Stimulated activated naive CD8-positive, alpha-beta T cell treated with anti-CD3 and anti-CD28 coated beads, Interleukin-15, Interleukin-2, amounts not matched to agents 100 U/mL and 50 U/mL, for 24 hours (primary cell): Measurements from ENCODE around the gene HSPB6.
"Not testable (repeated sequence)": the region's sequence is repeated elsewhere in the genome, so short reads cannot be mapped to it uniquely, and the experiment has no call there.

Source experiments
- ATAC-seq: fragments of 150-1000 bp; cut with Tn5 transposase; one replicate; pipeline ENCODE4 v1.10.0; 2021
- DNase-seq: peaks from one replicate; pipeline ENCODE4 v3.0.0; 2021

Gene HSPB6, protein sequence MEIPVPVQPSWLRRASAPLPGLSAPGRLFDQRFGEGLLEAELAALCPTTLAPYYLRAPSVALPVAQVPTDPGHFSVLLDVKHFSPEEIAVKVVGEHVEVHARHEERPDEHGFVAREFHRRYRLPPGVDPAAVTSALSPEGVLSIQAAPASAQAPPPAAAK

DNA sequence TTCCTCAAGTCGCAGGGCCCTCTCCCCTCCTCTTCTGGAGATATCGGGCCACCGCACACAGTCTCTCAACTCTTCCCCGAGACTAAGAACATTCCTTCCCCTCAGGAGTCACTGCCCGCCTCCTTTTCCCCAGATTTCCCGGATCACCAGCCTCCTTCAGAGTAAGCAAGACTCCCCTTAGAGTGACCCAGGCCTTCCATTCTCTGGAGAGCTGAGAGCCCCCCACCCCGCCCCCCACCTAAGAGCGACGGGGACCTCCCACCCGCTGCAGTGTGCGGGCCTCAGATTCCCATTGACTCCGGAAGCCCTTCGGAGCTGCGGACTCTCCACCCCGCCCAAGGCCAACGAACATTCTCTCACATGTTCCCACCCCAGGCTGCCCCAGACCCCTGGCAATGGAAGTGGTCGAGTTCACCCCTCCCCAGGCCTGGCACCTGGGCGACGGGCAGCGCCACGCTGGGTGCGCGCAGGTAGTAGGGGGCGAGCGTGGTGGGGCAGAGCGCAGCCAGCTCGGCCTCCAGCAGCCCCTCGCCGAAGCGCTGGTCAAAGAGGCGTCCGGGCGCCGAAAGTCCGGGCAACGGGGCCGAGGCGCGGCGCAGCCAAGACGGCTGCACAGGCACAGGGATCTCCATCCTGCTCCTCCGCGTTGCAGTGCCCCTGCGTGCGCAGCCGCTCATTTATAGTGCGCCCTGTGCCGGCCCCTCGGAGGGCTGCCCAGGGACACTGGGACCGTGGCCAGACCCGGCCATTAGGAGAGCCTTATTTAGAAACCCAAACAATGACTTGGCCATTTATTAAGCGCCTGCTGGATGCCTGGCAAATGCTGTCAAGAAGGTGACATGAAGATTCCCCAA lies at the start of gene HSPB6:
HSPB6 (minus strand) TSS at position 653 of the 854 bp plus-strand sequence; CDS start at position 632, 21 bp downstream.
- ATAC-seq (no peak), DNase-seq (no peak)

DNA sequence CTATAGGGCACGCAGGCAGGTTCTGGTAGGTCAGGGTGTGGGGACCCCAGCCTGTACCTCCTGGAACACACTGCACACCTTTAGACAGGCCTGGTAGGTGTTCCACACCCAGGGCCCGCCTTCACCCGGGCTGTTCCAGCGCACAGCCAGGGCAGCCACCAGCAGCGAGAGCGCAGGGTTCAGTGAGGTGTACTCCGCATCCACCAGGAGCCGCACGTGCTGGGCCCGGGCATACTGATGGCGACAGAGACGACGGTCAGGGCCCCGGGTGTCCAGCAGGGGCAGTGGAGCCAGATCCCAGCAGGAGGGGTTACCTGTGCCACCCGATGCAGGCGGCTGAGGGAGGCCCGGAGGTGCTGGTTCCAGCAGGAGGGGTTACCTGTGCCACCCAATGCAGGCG lies 49.8 kb upstream of the HSPB6 start:
- ATAC-seq: no peak

DNA sequence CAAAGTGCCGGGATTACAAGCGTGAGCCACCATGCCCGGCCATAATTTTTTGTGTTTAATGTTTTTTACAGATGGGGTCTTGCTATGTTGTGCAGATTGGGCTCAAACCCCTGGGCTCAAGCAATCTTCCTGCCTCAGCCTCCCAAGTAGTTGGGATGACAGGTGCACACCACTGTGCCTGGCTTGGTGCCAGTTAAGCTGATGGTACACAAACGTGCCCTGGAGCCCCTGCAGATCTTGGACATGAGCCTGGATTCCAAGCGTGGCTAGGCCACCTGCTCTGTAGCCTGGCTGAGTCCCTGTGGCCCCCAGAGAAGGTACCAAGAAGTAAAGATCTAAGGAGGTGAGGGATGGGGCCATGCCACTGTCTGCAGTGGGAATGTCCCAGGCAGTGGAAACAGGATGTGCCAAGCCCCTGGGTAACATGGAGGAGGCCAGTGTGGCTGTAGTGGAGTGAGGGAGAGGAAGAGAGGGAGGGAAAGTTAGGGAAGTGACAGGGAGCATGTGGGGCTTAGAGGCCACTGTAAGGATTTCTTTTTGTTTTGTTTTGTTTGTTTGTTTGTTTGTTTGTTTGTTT lies 48.8 kb upstream of the HSPB6 start:
- DNase-seq (no peak), ATAC-seq (no peak)

More for the DNA sequence above, 49.8 kb upstream of the HSPB6 start:
- DNase-seq: no peak

DNA sequence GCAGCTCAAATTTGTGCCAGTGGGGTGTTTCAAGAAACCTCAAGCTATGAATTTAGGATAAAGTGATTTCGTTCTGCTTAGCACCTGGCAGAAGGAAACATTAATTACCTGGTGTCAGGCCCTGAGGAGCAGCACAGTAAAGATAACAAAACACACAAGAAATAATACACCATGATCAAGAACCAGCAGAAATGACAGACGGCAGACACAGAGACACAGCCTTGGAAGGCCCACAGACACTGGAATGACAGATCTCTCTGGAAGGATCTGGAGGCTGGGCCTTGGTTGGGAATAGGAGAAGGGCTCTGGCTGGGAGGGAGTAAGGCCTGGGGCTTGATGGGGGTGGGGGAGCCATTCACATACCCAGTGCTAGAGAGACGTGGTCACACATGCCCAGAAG lies 45.0 kb upstream of the HSPB6 start:
- ATAC-seq: no peak

DNA sequence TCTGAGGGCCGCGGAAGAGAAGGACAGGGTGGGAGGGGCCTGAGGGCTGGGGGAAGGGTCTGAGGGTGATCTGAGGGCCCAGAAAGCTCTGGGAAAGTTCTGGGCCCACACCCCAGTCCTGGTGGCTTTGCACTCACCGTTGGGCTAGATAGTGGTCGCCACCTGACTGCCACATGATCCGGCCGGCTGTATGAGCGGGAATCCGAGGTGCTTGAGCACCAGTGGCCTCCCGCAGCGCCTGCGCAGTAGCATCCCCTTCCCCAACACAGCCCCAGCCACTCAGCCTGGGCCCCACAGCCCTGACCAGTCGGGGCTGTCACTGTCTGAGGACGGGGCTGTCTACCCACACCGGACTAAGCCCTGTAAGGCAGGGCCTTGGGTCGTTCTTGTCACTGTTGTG lies 40.8 kb upstream of the HSPB6 start:
- peak; percentile 30 for DNase-seq
- ATAC-seq: peak; percentile 30

More for the DNA sequence above, 45.0 kb upstream of the HSPB6 start:
- DNase-seq: no peak

DNA sequence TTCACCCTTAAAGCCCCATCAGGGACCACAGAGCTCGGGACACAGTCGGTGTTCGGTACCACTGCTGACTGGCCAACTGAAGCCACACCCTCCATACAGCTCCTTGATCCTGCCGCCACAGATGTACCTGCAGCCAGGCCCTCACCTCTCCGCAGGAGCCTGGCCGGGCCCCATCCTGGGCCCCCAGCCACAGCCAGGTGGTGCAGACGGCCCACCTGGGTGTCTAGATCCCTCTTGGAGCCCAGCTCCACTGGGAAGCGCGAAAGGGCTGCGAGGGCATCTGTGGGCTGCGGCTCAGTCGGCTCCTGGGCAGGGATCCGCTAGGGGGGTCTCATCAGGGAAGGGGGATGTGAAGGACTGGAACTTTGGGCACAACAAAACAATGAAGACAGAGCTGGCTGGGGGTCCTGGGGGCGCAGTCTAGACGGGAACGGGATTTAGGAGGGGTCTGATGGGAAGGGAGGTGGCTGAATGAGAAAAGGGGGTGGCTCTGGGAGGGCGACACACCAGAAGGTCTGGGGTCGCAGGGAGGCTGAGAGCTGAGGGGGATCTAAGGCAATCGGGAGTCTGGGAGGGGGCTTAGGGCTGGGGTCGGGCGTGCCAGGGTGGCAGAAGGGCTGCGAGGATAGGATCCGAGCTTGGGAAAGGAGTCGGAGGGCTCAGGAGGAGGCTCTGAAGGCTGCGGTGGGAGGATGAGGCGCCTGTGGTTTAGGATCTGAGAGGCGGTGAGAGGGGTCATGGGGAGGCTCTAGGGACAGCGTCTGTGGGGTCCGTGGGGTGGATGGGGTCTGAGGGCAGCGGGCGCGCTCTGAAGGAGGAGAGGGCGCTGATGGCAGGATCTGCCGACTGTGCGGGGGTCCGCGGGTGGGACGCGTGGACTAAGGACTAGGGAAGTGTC lies 40.1 kb upstream of the HSPB6 start:
- ATAC-seq (no peak), DNase-seq (no peak)

DNA sequence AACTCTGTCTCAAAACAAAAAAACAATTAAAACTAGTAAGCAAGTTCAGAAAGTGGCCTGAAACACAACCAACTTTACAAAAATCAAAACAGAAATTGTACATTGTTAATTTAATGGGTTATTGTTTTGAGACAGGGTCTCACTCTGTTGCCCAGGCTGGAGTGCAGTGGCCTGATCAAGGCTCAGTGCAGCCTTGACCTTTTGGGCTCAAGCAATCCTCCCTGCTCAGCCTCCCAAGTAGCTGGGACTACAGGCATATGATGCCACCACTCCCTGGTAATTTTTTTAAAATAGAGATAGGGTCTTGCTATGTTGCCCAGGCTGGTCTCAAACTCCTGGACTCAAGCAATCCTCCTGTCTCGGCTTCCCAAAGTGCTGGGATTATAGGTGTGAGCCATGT lies 38.7 kb upstream of the HSPB6 start:
- DNase-seq: not testable (repeated sequence)

DNA sequence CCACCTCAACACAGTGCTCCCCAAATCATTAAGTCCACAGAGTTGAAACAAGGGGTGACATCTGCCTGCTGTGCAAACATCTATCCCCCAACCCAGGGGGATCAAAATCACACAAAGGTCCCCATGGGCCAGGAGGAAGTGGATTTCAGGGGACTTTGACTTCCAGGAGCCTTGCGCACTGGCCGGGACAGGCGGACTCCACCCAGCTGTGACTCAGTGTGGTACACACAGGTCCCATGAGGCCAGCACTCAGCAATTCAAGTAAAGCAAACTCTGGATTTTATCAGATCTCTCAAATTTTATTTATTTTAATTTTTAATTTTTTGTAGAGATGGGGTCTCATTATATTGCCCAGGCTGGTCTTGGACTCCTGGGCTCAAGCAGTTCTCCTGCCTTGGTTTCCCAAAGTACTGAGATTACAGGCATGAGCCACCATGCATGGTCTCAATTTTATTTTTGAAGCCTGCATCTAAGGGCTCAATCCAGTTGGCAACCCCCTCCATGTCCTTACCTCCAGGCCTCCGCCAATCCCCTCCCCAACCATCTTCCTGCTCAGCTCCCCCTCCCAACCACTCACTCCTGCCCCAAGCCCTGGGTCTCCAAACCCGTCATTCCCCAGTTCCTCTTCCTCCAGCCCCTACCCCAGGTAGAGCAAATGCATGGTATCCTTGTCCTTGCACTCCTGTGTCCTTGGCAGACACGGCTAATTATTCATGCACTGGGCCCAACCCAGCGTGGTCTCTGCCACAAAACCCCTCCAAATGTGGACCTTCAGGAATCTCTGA lies 36.7 kb upstream of the HSPB6 start:
- ATAC-seq: no peak
- no peak for DNase-seq

More for the DNA sequence above, 38.7 kb upstream of the HSPB6 start:
- ATAC-seq: not testable (repeated sequence)

DNA sequence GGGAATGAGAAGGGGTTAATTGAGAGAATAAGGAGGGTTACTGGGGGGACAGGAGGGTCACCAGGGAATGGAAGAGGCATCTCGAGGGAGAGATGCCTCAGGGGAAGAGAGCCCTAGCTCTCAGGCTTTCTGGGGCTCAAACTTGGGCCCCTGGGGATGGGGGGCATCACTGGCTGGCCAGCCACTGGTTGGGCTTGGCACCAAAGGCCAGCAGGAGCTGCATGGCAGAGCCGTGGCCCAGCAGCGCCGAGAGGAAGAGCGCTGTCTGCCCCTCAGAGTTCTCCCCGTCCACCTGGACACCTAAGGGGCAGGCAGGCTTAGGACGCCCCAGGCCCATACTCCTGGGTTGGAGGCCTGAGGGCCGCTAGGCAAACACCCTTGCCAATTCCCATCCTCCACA lies 36.1 kb upstream of the HSPB6 start:
- DNase-seq: no peak
- no peak for ATAC-seq

DNA sequence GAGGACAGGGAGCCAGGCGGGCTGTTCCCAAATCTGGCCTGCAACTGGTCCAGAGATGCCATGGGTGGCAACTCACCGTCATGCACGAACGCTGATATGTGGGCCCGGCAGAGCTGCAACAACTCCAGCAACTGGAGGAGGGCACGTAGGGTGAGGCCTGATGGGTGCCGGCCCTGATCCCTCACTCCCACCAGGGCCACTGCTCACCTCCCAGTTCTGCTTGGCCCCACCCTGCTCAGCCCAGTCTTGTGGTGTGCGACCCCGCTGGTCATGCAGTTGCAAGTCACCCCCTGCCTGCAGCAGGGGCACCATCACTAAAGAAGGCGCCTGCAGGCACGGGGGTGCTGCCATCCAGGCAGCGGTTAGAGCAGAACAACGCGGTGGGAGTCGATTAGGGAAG lies 35.5 kb upstream of the HSPB6 start:
- DNase-seq: no peak
- no peak for ATAC-seq

DNA sequence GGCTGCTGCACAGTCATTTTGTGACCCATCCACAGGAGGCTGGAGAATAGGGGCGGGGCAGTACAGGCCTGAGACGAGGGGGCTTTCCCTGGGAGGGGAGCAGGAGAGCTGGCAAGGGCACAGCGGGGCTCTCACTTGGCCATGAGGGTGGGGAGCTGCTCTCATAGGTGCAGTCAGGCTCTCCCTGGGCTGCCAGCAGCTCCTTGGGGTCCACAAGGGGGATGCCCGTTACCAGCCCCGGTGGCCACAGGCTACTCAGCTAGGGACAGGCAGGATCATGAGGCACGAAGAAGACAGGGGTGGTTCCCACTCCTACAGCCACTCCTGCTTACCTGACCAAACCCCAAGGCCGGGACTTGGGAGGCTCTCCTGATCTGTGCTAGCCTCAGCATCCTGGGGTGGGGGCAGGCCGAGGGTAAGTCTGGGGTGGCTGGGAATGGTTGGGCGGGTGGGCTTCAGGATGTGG lies 35.0 kb upstream of the HSPB6 start:
- no peak for DNase-seq
- no peak for ATAC-seq

DNA sequence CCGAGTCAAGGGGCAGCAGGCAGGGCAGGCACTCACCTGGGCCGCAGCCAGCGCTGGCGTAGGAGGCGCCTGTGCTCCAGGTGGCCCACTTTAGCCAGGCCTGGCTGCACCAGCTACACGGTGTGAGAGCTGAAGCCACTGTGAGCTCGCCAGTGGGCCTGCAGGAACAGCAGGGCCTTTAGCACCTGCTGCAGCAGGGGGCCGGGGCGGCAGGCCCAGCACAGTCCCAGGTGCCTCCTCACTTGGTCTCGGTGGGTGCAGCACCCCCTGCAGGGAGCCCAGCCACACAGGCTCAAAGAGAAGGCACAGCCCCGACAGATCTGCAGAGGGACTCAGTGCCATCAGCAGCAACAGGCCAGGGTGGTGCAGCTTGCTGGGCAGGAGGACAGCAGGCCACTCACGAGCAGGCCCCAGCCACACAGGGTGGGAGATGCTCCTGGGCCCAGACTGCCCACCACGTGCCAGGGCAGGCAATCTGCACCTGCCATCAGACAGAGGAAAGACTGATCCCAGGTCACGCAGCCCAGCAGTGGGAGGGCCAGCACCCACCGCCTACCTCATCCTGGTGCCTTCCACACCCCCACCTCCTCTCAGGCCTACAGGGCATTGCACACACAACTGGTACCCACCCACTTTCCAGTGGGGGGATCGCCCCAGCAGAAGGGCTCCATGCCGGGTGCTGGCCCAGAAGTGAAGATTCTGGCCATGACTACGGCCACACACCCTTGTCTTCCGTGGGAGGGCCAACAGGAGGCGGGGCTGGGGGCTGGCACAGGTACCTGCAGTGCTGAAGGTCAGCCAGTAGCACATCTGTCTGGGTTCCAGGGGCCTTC lies 34.4 kb upstream of the HSPB6 start:
- DNase-seq: peak; percentile 24

DNA sequence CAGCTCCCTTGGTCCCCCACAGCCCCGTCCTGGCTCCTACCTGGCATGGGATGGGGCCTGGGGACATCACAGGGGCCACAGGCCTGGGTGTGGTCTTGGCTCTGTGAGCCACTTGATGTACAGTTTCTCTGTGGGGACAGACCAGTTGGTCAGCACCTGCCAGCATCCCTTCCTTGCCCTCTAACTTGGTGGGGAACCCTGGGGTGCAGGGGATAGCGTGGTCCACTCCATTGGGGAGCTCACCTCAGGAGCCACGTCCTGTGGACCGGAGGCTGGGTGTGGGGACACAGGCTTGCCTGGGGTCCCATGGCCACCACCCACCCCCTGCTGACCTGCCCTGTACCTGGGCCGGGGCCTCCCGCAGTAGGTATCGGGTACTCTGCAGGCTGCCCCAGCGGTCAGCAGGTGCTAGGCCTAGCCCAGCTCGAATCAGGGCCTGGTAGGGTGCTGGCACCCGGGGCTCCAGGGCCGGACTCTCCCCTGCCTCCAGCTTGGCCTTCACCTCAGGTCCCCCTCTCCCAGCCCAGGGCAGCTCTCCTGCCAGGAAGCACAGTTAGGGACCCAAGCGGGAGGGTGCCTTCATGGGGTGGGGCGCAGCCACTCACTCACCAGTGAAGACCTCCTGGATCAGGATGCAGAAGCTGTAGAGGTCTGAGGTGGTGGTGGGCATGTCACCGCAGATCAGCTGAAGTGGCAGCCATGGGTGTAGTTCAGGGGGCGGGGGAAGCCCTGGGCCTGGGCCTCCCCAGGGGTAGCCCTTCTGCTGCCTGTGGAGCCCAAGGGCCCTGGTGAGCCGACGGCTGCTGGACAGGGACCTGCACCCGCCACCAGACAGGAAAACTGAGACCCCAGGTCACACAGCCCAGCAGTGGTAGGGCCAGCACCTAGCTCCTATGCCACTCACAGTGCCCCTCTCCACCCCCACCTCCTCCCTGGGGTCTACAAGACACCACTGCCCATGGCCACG lies 33.4 kb upstream of the HSPB6 start:
- DNase-seq (no peak), ATAC-seq (no peak)

More for the DNA sequence above, 34.4 kb upstream of the HSPB6 start:
- ATAC-seq: no peak

DNA sequence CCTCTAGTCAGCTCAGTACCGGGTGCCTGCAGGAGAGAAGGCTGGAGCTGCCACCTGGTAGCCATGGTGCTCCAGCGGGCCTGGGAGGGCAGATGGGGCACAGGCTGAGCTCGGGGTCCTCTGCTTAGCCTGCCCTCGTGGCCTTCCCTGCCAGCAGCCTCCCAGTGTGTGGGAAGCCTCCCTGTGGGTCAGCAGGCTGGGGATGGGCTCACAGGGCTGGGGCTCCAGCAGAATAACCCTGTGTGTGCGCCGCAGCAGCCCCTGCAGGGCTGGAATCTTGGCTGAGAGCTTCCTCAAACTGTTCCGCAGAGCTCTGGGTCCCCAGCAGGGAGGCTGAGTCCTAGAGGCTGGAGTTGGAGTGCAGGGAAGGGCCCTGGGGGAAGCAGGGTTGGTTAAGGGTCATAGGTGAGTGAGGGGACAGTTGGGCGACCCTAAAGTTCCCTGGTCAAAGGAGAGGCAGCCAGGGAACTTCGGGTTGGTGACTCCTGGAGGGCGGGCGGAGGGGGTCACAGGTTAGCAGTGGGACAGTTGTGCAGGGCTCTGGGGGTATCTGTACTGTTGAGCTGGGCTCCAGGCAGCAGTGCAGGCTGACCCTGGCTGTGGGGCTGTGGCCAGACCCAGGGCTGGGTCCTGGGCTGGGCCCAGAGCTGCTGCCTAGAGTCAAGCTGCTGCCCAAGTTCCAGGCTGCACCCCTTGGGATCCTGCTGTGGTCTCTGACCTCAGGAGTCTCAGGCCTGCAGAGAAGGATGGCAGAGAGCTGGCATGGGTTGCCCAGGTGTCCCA lies 32.6 kb upstream of the HSPB6 start:
- DNase-seq (no peak), ATAC-seq (no peak)

DNA sequence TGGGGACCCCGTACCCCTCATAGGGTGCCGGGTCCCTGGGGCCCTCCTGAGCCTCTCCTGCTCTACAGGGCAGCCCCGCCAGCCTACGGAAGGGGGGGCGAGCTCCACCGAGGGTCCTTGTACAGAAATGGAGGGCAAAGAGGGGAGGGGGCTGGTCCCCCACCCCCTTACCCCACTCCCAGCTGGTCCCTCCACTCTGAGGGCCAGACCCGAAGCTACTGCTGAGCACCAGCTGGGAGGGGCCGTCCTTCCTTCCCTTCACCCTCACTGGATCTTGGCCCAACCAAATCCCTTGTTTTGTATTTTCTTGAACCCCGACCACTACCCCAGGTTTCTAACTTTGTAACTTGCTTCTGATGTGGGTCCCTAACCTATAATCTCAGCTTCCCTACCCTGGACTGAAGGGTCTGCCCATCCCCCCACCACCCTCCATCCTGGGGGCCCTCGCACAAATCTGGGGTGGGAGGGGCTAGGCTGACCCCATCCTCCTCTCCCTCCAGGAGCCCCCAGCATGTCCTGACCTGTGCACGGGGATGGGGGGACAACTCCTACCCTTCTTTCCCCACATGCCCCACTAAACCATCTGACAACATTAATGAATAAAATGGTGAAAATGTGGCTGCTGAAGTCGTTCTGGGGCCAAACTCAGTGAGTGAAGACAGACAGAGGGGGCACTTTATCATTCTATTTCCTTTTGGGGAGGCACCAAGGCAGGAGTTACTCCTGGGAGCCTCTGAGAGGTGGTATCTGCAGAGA lies 31.6 kb upstream of the HSPB6 start:
- ATAC-seq (no peak), DNase-seq (no peak)

DNA sequence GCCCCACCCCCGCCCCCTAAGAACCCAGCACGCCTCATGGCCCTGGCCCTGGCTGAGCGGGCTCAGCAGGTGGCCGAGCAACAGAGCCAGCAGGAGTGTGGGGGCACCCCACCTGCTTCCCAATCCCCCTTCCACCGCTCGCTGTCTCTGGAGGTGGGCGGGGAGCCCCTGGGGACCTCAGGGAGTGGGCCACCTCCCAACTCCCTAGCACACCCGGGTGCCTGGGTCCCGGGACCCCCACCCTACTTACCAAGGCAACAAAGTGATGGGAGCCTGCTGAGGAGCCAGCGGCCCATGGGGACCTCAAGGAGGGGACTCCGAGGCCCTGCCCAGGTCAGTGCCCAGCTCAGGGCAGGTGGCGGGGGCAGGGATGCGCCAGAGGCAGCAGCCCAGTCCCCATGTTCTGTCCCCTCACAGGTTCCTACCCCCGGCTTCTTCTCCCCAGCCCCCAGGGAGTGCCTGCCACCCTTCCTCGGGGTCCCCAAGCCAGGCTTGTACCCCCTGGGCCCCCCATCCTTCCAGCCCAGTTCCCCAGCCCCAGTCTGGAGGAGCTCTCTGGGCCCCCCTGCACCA lies 30.5 kb upstream of the HSPB6 start:
- DNase-seq (no peak), ATAC-seq (no peak)
